ENCODE data around the gene MTRF1L.
A peak's percentile ranks its signal among the peaks of the same experiment; 100 is the strongest.

The MTRF1L gene

DNA sequence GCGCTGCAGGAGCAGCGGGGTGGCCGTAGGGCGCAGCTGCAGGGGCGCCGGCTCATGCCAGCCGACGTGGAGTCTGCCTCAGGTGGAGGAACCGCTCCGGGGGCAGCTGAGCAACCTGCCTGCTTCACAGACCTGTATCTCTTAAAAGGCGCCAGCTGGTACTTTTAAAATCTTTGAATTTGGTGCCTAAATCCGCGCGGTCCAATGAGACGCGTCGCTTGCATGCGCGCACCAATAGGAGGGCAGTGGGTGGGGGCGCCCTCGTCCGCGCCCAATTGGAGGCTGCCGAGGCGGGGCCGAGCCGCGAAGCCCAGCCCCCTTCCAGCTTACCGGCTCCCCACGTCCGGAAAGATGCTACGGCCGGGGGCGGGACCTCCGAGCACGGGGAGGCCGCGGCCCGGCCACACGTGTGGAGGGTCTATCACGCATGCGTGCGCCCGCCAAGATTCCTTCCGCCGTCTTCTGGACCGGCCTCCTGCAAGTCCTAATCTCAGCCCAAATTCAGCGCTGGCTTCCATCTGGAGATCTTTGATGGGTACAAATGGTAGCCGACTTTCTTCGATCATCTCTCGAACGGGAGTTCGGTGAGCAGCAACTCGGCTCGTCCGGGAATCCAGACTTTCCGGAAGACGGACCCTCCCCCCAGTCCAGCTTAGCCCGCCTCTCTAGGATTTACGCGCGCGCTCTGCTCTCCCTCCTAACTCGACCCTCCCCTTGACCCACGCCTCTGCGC lies 19.4 kb downstream of the MTRF1L start, which contains the start of gene FBXO5:
FBXO5 (minus strand) TSS at position 138 of the 733 bp plus-strand sequence; CDS start at position 56, 82 bp downstream.
- 0% methylated on average over 47 to 60 of the region's 66 CpGs for WGBS, 2 experiments (ENCODE audit: insufficient coverage in 2 of 2)
- Histone ChIP-seq H3K27ac (ENCODE audit: low read depth, low read length, severe bottlenecking) (peak within 1 kb of the TSS; percentile 89), H3K4me3 (ENCODE audit: extremely low read depth, insufficient read depth, low read length, poor library complexity, severe bottlenecking) (peak within 1 kb of the TSS; percentile 95), H3K36me3 (ENCODE audit: control insufficient read depth, insufficient read depth, low read length) (peaks cover 27% of the 10 kb centered on the region), H3K4me1 (ENCODE audit: control insufficient read depth, insufficient read depth, low read length, poor library complexity, severe bottlenecking) (no peaks in the 10 kb centered on the region), H3K9me3 (ENCODE audit: control insufficient read depth, low read length) (no peaks in the 10 kb centered on the region)

DNA sequence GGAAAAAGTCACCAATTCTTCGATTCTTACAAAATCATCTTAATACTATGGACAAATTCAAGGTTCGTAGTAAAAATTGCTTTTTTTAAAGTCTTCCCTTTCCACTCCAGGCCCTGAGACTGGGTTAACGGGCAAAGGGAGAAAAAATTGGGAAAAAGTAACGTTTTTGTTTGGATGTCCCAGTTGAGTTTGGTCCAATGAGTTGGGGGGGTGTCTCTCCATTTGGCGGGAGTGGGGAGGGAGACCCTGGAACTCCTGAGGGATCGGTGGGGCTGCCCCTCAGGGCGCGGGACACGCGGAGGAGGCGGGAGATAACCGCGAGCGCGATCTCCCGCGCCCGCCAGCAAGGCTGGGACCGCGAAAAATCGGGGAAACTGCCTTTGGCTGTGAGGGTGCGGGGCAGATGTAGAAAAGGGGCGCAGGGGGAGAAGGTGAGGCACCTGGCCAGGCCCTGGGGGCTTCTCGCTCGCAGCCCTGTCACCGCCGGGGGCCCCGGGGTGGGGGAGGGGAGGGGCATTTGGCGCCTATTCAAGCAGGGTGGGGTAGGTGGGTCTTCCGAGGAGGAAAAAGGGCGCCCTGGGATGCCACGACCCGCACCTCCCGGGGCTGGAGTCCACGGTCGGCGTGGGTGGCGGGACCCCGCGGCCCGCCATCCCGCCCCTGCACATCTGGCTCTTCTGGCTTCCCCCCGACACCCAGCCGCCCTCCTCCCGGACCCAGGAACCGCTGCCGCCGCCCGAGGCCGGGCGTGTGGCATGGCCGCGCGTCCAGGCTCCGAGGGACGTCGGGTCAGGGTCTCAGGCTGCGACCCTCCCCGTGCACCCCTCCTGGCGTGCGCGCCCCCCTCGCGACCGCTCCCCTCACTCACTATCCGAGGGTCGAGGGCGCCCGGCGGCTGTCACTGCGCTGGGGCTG lies 20.3 kb downstream of the MTRF1L start:
- Histone ChIP-seq H3K9me3 (ENCODE audit: control insufficient read depth, low read length) (no peaks in the 10 kb centered on the region), H3K4me1 (ENCODE audit: control insufficient read depth, insufficient read depth, low read length, poor library complexity, severe bottlenecking) (peaks cover 6% of the 10 kb centered on the region), H3K27ac (ENCODE audit: low read depth, low read length, severe bottlenecking) (no peak overlapping the region), H3K36me3 (ENCODE audit: control insufficient read depth, insufficient read depth, low read length) (peaks cover 34% of the 10 kb centered on the region), H3K4me3 (ENCODE audit: extremely low read depth, insufficient read depth, low read length, poor library complexity, severe bottlenecking) (peak overlapping the region; percentile 95)
- 1% methylated on average over 24 to 48 of the region's 71 CpGs for WGBS, 2 experiments (ENCODE audit: insufficient coverage in 2 of 2)

DNA sequence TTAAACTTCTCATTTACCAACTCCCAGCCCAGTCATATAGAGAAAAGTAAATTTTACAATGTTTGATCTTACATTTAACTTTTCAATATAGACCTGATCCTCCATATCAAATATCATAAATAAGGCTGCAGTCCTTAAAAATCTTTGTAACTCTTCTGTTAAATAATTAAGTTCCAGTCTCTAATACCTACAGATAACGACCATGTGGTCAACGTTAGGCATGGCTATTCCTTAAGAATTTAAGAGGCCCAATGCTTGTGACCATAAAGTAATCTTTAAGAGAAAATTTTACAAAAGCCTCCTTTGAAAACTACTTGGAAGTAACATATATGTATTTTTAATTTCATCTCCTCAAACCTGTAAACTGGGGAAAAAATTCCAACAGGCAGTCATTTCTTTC lies 21.3 kb downstream of the MTRF1L start:
- Histone ChIP-seq H3K4me1 (ENCODE audit: control insufficient read depth, insufficient read depth, low read length, poor library complexity, severe bottlenecking) (peaks cover 14% of the 10 kb centered on the region), H3K4me3 (ENCODE audit: extremely low read depth, insufficient read depth, low read length, poor library complexity, severe bottlenecking) (peak overlapping the region; percentile 95), H3K27ac (ENCODE audit: low read depth, low read length, severe bottlenecking) (no peak overlapping the region), H3K36me3 (ENCODE audit: control insufficient read depth, insufficient read depth, low read length) (peaks cover 35% of the 10 kb centered on the region), H3K9me3 (ENCODE audit: control insufficient read depth, low read length) (no peaks in the 10 kb centered on the region)
- no CpG with 5 or more reads among the region's 2 CpGs for WGBS, 2 experiments (ENCODE audit: insufficient coverage in 2 of 2)

DNA sequence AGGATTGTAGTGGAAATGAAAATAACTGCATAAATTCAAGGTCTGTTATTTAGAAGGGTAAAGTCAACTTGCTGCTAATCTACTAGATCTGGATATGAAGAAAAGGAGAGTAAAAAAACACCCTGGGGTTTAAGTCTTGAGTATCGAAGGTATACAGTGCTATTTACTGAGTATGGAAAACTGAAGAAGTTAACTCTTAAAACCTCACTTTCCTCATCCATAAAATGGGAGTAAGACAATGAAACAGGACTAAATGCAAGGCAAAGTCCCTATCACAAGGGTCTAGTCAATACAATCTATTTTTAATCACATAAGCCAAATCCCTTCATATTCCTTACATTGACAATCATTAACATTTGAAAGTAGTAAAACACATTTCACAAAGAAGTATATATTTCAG lies 21.9 kb downstream of the MTRF1L start:
- Histone ChIP-seq H3K4me1 (ENCODE audit: control insufficient read depth, insufficient read depth, low read length, poor library complexity, severe bottlenecking) (peaks cover 14% of the 10 kb centered on the region), H3K4me3 (ENCODE audit: extremely low read depth, insufficient read depth, low read length, poor library complexity, severe bottlenecking) (peak overlapping the region; percentile 95), H3K36me3 (ENCODE audit: control insufficient read depth, insufficient read depth, low read length) (peaks cover 35% of the 10 kb centered on the region), H3K27ac (ENCODE audit: low read depth, low read length, severe bottlenecking) (no peak overlapping the region), H3K9me3 (ENCODE audit: control insufficient read depth, low read length) (no peaks in the 10 kb centered on the region)
- no CpG with 5 or more reads among the region's 1 CpG for WGBS, 2 experiments (ENCODE audit: insufficient coverage in 2 of 2)

DNA sequence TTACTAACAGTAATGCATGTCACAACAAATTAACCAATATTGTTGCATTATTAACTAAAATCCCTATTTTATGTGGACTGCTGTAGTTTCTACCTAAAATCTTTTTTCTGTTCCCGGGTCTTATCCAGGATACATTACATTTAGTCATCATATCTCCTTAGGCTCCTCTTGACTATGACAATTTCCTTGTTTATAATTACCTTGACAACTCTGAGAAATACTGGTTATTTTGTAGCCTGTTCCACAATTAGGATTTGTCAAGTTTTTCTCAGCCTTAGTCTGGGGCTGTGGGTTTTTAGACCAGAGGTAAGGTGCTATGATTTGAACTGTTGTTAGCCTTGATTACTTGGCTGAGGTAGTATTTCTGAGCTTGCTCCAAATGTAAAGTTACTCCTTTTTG lies 23.4 kb downstream of the MTRF1L start:
- H3K9me3 ChIP-seq (ENCODE audit: control insufficient read depth, low read length) = no peaks in the 10 kb centered on the region
- peaks cover 14% of the 10 kb centered on the region for H3K4me1 ChIP-seq (ENCODE audit: control insufficient read depth, insufficient read depth, low read length, poor library complexity, severe bottlenecking)
- peaks cover 45% of the 10 kb centered on the region for H3K36me3 ChIP-seq (ENCODE audit: control insufficient read depth, insufficient read depth, low read length)
- no CpG with 5 or more reads among the region's 1 CpG for WGBS, 2 experiments (ENCODE audit: insufficient coverage in 2 of 2)
- H3K4me3 ChIP-seq (ENCODE audit: extremely low read depth, insufficient read depth, low read length, poor library complexity, severe bottlenecking) = no peak overlapping the region
- no peak overlapping the region for H3K27ac ChIP-seq (ENCODE audit: low read depth, low read length, severe bottlenecking)

DNA sequence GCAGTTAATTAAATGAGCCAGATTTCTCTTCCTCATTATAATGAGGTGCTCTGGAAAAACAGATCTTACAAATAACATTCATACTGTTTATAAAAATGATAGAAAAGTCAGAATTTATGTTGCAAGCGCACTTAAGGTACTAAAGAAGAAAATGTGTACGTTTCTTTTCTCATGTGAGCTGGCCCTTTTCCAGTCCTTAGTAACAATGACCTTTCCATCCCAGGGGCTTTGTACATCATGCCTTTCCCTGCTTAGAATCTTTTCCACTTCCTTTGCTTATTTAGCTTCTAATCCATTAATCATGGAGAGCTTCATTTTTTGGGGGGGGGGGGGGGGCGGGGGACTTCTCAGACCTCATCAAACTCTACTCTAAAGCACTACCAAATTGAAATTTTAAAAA lies 24.5 kb downstream of the MTRF1L start:
- no peak overlapping the region for H3K4me3 ChIP-seq (ENCODE audit: extremely low read depth, insufficient read depth, low read length, poor library complexity, severe bottlenecking)
- 80 to 94% methylated on average over 1 to 2 of the region's 3 CpGs for WGBS, 2 experiments (ENCODE audit: insufficient coverage in 2 of 2)
- no peaks in the 10 kb centered on the region for H3K9me3 ChIP-seq (ENCODE audit: control insufficient read depth, low read length)
- H3K36me3 ChIP-seq (ENCODE audit: control insufficient read depth, insufficient read depth, low read length) = peaks cover 55% of the 10 kb centered on the region
- H3K4me1 ChIP-seq (ENCODE audit: control insufficient read depth, insufficient read depth, low read length, poor library complexity, severe bottlenecking) = peaks cover 14% of the 10 kb centered on the region
- H3K27ac ChIP-seq (ENCODE audit: low read depth, low read length, severe bottlenecking) = no peak overlapping the region

DNA sequence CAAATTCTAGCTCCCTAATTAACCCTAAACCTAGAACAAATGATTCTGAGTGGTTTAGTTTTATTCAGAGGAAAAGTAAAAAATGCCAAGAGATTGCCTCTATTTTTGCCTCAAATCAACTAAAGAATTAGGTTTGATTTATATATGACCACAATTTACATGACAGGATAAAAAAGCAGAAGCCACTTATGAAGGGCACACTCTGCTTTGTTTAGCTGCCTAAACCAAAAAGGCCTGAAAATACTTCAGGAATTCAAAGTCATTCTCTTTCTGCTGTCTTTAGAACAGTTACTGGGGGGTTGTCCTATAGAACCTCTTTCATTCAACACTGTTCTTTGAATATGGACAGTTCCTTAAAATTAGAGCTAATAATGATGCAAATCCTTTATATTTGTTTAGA lies 25.0 kb downstream of the MTRF1L start:
- H3K9me3 ChIP-seq (ENCODE audit: control insufficient read depth, low read length) = no peaks in the 10 kb centered on the region
- no peak overlapping the region for H3K27ac ChIP-seq (ENCODE audit: low read depth, low read length, severe bottlenecking)
- H3K36me3 ChIP-seq (ENCODE audit: control insufficient read depth, insufficient read depth, low read length) = peaks cover 60% of the 10 kb centered on the region
- H3K4me1 ChIP-seq (ENCODE audit: control insufficient read depth, insufficient read depth, low read length, poor library complexity, severe bottlenecking) = peaks cover 14% of the 10 kb centered on the region
- H3K4me3 ChIP-seq (ENCODE audit: extremely low read depth, insufficient read depth, low read length, poor library complexity, severe bottlenecking) = no peak overlapping the region

DNA sequence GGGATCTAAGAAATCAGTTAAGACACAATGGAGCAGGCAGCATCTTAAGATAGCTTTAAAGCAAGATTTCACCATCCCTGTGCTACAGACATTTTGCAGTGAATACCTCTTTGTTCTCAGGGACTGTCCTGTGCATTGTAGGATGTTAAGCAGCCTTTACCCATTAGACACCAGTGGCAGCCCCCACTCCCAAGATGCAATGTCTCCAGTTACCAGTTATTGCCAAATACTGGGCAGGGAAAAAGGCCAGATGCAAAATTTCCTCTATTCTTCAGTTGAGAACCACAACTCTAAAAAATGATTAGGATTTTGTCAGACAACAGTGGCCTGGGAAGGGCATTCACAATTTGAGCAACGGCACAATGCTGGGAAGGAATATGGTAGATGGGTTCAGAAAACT lies 25.8 kb downstream of the MTRF1L start:
- Histone ChIP-seq H3K9me3 (ENCODE audit: control insufficient read depth, low read length) (no peaks in the 10 kb centered on the region), H3K36me3 (ENCODE audit: control insufficient read depth, insufficient read depth, low read length) (peaks cover 66% of the 10 kb centered on the region), H3K4me3 (ENCODE audit: extremely low read depth, insufficient read depth, low read length, poor library complexity, severe bottlenecking) (no peak overlapping the region), H3K27ac (ENCODE audit: low read depth, low read length, severe bottlenecking) (no peak overlapping the region), H3K4me1 (ENCODE audit: control insufficient read depth, insufficient read depth, low read length, poor library complexity, severe bottlenecking) (peaks cover 14% of the 10 kb centered on the region)
- WGBS, 2 experiments (ENCODE audit: insufficient coverage in 2 of 2) = 100% methylated on average over 1 of the region's 1 CpG

DNA sequence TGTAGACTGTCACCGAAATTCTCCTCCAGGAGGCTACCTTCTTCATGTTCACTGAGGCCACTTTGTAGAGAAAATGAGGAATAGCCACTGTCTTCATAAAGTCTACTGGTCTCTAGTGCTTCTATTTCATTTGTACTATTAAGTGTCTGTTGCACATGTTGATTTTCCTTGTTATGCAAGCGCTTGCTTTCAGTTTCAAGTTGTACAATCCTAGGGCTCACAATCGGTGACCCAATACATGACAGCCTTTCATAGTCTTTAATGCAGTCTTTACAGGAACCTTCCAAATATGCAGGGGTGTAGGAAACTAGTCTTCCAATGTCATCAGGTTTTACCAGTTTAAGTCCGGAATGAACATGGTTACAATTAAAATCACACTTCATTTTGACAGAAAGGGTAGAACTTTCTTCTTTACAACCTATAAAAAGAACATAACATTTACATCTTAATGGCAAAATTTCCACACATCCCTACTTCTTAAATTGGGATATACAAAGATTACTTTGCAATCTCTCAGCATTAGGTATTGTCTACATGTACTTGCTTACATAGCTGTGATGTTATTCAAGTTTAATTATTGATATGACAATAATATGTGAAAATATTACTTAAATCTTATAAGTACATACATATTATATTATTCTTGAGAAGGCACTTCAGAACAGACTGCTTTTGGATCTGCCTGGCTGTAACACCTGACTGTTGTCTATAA lies 27.1 kb downstream of the MTRF1L start:
- Histone ChIP-seq H3K36me3 (ENCODE audit: control insufficient read depth, insufficient read depth, low read length) (peaks cover 76% of the 10 kb centered on the region), H3K4me1 (ENCODE audit: control insufficient read depth, insufficient read depth, low read length, poor library complexity, severe bottlenecking) (peaks cover 14% of the 10 kb centered on the region), H3K9me3 (ENCODE audit: control insufficient read depth, low read length) (no peaks in the 10 kb centered on the region), H3K4me3 (ENCODE audit: extremely low read depth, insufficient read depth, low read length, poor library complexity, severe bottlenecking) (no peak overlapping the region), H3K27ac (ENCODE audit: low read depth, low read length, severe bottlenecking) (no peak overlapping the region)
- 94 to 100% methylated on average over 4 of the region's 4 CpGs for WGBS, 2 experiments (ENCODE audit: insufficient coverage in 2 of 2)

DNA sequence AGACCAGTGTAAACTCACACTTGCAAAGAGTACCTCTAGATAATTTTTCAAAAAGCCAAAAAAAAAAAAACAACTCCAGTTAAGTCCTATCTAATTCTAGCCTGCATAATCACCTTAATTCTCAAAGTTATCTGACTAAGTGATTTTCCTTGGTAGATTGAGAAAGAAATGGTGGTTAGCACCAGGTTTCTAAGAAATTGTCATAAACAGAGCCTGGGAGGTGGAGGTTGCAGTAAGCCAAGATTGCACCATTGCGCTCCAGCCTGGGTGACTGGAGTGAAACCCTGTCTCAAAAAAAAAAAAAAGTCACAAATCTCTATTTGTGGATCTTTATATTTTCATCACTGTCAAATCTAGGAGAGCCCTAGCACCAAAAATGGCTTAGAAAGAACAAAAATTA lies 28.6 kb downstream of the MTRF1L start:
- H3K4me3 ChIP-seq (ENCODE audit: extremely low read depth, insufficient read depth, low read length, poor library complexity, severe bottlenecking) = no peak overlapping the region
- H3K27ac ChIP-seq (ENCODE audit: low read depth, low read length, severe bottlenecking) = no peak overlapping the region
- no CpG with 5 or more reads among the region's 1 CpG for WGBS, 2 experiments (ENCODE audit: insufficient coverage in 2 of 2)
- peaks cover 87% of the 10 kb centered on the region for H3K36me3 ChIP-seq (ENCODE audit: control insufficient read depth, insufficient read depth, low read length)
- H3K9me3 ChIP-seq (ENCODE audit: control insufficient read depth, low read length) = no peaks in the 10 kb centered on the region
- H3K4me1 ChIP-seq (ENCODE audit: control insufficient read depth, insufficient read depth, low read length, poor library complexity, severe bottlenecking) = peaks cover 14% of the 10 kb centered on the region
